NCI-H2029 treated with DMSO at 0.1 percent for 48 hours (cell line): ENCODE data around the gene PPP1R16B.

Experiments
- DNase-seq: peaks from one replicate; lab custom pipeline; 2025; lab: John Stamatoyannopoulos, UW

Gene PPP1R16B

GRCh38 chr20:38896009-38896594 is 90.6 kb downstream of the PPP1R16B start:
- DNase-seq: no peak

- no peak for DNase-seq
These were observed 91.8 kb downstream of the PPP1R16B start for GRCh38 chr20:38897267-38897666.

- no peak for DNase-seq
These were observed 95.1 kb downstream of the PPP1R16B start for GRCh38 chr20:38900606-38901005.

GRCh38 chr20:38902601-38903000 is 97.1 kb downstream of the PPP1R16B start:
- DNase-seq: no peak

GRCh38 chr20:38903335-38903734 is 97.8 kb downstream of the PPP1R16B start:
- no peak for DNase-seq

- no peak for DNase-seq
These were observed 99.9 kb downstream of the PPP1R16B start for GRCh38 chr20:38905375-38905774.

- no peak for DNase-seq
These were observed 102.6 kb downstream of the PPP1R16B start for GRCh38 chr20:38907918-38908677.

GRCh38 chr20:38915355-38915754 is 109.9 kb downstream of the PPP1R16B start:
- DNase-seq: no peak

GRCh38 chr20:38917657-38918056 is 112.2 kb downstream of the PPP1R16B start:
- DNase-seq: no peak

GRCh38 chr20:38918172-38918571 is 112.7 kb downstream of the PPP1R16B start:
- DNase-seq: no peak

GRCh38 chr20:38919683-38920082 is 114.2 kb downstream of the PPP1R16B start:
- DNase-seq: no peak

GRCh38 chr20:38920411-38920810 is 114.9 kb downstream of the PPP1R16B start:
- no peak for DNase-seq

GRCh38 chr20:38920851-38921250 is 115.4 kb downstream of the PPP1R16B start:
- DNase-seq: no peak

GRCh38 chr20:38924718-38925117 is 119.2 kb downstream of the PPP1R16B start:
- DNase-seq: no peak

- peak; percentile 95 for DNase-seq
These were observed 120.8 kb downstream of the PPP1R16B start, which contains the start of gene FAM83D for GRCh38 chr20:38926142-38926933. Gene FAM83D (plus strand): TSS chr20:38926417. CDS start chr20:38926443, 26 bp downstream.

GRCh38 chr20:38926934-38927616 is 121.6 kb downstream of the PPP1R16B start:
- no peak for DNase-seq

GRCh38 chr20:38927902-38928578 is 122.5 kb downstream of the PPP1R16B start:
- DNase-seq: no peak

- DNase-seq: no peak
These were observed 124.7 kb downstream of the PPP1R16B start for GRCh38 chr20:38930242-38930569.

GRCh38 chr20:38931984-38932383 is 126.5 kb downstream of the PPP1R16B start:
- DNase-seq: no peak

GRCh38 chr20:38932457-38933120 is 127.1 kb downstream of the PPP1R16B start:
- no peak for DNase-seq

- DNase-seq: no peak
These were observed 129.0 kb downstream of the PPP1R16B start for GRCh38 chr20:38934530-38934929.
